HG02610 (cell line): ENCODE results near the gene PALLD.

ENCODE experiments used
- ATAC-seq: cut with Tn5 transposase; IDR thresholded peaks from one replicate; pipeline ENCODE4 v1.9.1; 2021; ENCODE audit warnings: mild to moderate bottlenecking, moderate library complexity; ENCODE audit not compliant: unreplicated experiment

PALLD gene

DNA sequence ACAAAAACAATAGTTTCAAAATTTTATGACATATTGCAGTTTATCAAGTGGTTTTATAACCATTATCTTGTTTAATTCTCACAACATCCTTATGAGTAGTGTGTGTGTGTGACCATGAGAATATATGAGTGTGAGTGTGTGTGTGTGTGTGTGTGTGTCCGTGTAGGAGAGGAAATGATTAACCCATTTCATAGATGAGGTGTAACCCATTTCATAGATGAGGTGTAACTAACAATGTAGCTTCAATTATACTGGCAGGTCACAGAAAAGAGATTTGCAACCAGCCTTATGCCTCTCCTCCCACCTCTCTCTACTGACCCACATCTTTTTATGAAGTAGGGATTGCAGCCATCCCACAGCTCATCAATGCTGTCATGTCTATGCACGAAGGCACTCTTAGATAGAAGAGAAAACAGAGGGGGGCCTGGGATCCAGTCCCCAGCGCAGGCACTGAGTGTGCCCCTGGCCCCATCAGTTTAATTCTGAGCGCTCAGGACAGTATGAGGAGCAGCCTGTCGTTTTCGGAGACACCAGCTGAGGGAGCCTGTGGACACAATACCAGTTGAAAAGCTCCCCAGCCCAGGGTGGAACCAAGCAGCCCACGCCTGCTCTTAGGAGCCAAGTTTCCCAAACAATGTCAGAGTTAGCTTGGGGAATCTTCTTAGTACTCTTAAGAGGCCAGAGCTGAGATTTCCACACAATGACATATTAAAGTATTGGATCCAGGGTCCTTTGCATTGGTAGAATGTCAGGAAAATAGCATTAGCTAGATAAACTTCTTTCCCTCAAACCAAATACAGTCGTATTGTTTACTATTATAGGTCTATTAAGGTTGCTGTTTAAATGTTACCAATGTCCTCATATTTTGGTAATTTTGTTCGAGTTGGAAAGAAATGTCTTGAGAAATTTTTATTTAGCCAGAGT, 88.6 kb downstream of the PALLD start:
- peak; percentile 75 for ATAC-seq

DNA sequence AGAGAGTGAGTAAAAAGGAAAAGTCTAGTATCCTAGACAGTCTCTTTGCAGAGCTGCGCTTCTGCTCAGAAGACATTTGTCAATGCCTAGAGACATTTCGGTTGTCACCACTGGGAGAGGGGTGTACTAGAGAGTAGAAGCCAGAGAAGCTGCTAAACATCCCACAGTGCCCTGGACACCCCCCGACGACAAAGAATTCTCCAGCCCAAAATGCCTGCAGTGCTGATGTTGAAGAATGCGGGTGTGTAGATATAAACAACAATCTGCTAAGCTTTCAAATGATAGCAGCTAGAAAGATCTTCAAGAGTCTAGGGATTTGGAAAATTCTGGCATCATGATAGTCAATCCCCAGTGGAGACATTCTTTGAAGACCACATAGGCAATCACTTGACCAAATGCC, 90.1 kb downstream of the PALLD start:
- ATAC-seq = no peak

DNA sequence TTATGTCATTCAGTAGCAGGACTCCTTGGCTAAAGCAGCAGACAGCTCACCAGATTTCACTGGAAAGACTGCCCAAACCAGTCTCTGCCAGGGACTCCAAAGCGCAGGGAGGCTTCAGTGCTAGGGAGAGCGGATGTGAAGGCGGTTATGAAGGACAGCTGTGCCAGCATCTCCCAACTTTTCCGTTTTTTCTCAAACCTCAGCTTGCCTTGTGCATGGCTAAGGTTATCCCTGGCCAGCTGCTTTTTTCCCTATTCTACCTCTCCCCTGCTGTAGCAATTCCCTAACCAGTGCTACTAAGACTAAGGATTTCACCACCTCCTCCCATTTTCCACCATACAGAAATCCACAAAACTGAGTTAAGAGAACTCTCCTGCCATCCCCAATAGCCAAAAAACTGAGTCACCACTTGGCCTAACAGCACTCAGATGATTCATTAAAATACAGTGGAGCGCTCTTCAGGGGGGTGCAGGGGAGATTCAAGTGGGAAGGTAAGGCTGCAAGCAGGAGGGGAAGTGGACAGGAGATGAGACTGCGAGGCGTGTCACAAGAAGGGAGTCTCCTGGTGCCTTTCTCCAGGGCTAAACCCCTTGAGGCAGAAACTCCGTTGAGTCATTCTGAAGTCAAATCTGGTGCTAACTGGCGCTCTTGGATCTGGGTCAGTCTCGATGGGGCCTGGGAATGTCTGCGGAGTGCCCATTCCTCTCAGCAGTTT, 90.7 kb downstream of the PALLD start:
- no peak for ATAC-seq

DNA sequence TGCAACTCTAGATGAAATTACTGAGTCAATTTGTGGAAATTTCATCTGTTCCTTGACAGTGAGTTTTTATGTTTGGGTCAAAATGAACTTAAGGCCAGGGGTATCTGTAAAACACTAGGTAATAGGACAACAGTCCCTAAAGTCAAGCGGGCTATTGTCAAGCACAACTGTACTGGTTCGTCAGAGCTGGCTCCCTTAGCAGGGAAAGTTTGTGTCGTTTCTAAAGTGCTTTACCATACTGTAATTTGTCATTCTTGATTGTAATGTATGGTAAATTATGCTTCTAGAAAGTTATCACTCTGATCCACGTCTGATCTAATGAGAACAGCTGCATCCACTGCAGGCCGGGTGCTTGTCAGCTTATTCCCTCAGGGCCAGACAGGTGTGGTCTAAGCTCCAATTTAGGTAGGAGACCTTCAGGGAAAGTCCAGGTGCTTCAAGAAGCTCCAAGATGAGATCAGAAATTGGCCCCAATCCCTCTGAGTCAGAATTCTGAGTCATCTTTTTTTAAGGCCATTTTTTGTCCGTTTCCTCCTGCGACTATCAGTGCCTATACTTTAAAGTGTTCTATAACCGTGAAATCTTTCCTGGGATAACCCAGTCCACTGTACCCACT, 92.2 kb downstream of the PALLD start:
- ATAC-seq = no peak

DNA sequence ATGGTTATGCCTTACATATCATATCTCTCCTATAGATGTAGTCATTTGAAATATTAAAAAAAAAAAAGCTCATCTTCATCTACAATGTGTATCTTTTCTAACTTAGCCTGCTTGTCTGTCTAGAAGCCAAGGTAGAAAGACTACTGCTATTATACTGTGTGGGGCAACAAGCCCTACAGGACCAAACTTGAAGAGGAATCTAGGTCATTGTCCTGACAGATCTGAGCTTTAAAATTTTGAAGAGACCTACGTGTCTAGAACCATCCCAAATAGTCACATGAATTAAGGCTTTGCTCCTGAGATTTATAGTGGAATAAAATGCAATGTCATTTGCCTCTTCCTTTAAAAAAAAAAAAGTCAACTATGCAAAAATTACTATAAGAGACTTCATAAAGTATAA, 95.8 kb downstream of the PALLD start:
- no peak for ATAC-seq

DNA sequence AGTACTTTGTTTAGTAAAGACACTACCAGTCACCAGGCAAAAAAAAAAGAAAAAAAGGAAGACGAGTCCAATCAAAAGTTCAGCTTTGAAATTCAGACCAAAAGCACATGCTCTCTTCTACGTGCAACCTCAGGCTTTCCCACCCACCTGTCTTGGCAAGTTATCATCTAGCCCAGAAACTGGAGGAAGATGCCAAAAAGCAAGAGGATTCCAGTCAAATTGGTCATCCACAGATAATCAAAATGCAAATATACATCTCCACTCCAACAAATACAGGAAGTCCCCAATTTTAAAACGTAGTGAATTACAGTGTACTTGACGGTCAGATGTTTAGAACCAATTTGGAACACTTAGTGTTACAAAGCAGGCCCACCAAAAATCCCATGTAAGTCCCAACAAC, 96.5 kb downstream of the PALLD start:
- no peak for ATAC-seq

DNA sequence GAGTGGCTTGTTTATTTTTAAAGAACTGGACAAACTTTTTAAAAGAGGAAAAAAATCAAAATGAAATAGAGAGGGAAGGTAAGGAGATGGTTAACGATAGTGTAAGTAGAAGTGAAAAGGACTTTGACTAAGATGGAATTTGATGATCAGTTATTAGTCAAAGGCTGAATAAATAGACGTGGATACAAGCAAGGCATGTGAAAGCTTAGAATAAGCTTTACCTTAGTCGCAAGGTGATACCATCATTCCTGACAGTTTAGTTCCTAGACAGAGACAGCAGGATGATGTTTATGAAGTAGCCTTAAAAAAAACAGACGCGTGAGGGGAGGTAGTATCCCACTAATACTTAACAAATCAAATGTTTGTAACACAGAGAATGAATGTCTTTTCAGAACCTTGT, 97.3 kb downstream of the PALLD start:
- no peak for ATAC-seq

DNA sequence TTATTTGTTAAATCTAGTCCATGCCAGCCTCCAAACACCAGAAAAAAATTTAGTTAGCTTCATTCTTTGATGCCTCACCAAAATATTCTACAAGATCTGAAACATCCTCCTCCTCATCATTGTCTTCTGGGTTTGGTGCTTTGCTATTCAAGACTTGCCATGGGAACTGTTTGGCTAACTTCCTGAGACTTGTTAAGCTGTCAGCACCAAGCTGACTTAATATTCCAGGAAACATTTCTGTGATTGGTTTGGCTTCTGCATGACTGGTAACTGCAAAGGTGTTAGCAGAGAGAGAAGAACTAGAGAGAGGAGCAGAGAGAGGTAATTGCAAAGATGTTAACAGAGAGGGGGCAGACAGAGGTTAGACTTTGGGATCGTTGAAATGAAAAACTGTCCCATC, 101.3 kb downstream of the PALLD start:
- ATAC-seq = no peak

DNA sequence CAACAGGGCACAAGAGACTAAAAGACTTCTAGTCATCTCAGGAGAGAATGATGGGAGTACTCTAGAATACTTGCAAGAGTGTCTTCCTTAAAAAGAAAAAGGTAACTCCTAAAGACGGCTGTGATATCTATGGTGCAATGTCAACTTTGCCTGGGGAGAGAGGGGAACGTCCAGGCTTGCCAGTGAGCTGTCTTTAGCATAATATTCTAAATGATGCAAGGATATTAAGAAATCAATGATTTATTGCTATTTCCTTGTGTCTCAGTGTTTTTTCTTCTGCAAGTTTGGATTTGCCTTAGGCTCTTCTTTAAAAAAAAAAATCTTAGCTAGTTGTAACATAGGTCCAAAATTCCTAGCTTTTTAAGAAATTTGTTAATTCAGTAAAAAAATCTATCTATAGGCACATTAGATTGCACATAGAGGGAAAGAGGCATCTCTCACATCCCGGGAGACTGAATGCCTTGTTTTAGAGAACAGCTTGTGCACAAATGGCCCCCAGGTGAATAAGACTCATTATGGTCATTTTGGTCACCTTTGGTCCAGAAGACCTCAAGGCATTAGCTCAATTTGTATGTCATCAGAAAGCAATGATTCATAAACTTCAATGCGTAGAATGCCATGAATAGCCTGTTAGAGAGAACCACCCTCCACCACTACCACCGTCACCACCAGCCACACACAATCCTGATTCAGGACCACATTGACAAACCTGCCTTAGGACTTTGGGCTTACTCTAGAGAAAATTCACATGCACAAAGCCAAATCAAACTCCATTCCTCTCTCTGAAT, 104.1 kb downstream of the PALLD start:
- ATAC-seq = no peak

DNA sequence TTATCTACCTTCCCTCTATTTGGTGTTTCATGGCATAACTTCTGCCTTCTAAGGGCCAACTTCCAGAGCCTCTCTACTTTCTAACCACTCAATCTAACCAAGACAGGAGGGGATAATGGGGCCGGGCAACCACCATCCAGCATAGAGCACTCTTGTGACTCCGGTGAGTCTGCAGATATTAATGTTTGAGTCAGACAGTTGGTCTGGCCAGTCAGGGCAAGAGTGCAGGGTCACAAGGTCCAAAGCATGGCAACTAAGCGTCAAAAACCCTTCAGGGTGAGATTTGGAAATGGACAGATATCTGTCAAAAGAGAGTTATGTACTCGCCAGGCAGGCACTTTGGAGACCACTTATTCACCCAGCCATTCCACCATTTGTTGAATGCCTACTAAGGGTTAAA, 105.0 kb downstream of the PALLD start:
- ATAC-seq = no peak

DNA sequence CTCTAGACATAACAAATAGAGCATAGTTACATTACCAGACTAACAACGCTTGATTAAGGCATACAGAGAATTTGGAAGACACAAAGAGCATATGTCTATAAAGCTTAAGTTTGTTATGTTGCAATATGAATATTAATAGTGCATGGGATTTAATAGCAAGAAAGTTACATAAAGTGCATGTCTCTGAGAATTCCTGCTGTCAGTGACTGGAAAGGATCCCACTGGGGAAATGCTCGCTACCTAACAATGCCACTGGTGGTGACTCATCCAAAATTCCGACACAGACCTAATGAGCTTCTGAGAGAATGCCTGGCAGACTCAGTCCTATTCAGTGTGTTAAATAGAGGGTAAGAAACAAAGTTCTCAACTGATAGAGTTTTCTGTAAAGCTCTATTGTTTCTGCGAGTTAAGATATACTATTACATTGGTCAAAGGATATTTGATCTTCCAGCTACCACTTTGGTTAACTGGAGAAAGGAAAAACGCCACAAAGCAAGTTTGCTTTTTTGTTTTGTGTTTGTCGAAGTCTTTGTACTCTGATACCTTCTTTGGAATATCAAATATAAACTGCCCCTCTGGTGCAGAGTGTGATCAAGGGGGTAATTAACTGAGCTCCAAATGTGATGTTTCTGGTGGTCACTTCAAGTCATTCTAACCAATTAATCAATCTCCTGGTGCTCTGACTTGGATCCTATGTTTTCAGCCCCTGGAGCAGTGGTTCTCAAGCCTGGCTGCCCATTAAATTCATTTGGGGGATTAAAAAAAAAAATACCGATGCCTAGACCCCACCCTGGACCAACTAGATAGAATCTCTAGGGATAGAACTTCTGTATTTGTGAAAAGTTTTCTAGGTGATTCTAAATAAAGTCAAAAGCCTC, 107.9 kb downstream of the PALLD start:
- no peak for ATAC-seq

DNA sequence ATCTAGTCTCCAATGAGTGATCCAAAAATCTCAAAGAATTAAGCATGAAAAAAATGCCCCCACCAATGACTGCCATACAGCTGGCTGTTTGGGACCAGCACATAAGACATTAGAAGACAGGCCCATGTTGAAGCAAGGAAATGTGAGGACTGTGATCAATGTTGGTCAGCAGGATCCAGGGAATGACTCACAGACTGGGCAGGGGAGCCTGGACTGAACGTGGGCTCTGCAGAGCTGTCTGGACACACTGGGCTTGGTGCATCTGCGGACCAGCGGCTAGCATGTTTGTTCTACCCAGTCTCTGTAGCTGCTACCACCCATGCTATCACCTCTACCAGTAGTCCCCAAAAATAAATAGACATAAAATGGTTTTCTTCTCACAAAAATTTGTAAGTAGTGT, 108.6 kb downstream of the PALLD start:
- no peak for ATAC-seq

DNA sequence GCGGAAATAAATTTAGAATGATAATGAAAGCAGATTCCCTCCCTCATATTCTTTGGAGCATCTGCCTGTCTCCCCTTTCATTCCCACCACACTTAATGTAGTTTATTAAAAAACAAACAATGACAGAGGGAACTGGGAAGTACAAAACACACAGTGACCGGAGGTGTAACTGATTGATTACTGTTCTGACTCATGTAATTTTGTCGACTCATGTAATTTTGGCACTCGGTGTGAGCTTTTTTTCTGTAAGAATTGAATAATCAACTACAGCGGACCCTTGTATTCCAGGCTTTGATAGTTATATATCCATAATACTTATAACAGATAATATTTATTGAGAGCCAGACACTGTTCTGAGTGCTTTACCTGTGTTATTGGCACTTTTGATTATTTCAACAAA, 110.4 kb downstream of the PALLD start:
- ATAC-seq = no peak

DNA sequence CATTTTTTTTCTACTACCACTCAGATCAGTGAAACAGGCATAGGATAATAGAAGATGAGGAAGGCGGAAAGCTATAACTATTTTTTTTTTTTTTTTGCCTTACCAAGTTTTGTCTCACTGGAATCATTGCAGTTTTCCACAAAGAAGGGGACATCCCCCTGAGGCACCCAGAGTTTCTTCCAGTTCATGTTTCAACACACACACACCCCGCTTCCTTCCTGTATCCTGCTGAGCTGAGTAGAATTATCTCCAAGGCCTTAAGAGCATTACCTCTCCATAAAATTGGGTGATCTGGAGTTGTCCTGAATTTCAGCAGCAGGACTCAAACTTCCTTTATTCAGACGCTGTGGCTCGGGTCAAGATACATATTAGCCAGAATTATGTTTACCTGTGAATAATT, 111.9 kb downstream of the PALLD start:
- ATAC-seq = no peak

DNA sequence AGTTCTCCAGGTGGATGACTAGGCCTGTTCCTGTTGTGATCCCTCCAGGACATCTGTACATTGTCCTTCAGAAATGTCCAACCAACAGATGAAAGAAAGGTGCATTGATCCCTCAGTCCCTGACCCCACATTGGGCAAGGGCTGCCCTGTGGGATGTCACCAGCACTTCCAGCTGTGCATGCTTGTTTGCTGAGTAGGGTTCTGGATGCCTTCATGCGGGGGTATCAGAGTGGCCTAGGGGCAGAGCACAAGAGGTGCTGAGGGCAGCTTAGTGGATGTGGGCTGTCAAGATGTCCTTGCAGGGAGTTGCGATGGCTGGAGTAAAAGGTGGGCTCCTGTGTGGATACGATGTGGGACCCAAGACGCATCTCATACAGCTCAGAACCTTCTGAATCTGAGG, 112.5 kb downstream of the PALLD start:
- no peak for ATAC-seq

DNA sequence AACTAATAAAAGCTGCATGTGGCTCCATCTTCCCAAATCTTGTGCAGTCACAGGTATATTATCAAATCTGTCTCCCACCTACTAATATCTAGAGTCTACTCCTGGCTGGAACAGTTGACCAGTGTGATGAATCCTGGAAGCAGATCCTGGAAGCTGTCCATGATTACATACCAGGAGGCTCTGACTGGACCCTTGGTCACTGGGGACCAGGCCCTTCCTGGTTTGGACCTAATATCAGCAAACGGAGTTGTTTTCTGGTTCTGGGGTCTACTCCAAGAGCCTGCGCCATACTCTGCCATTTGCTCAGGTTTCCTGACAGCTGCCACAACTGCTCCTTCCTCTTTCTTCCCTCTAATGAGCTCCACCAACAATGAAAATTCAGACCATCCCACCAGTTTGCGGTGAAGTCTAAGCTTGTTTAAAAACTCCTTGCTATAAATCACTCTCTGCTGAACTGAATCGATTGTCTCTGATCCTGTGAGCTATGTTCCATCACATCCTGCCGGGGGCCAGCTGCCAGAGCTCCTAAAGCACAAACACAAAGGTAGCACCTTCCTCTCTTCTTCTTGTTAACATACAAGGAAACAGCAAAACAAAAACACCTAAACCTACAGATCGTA, 114.2 kb downstream of the PALLD start:
- ATAC-seq = no peak

DNA sequence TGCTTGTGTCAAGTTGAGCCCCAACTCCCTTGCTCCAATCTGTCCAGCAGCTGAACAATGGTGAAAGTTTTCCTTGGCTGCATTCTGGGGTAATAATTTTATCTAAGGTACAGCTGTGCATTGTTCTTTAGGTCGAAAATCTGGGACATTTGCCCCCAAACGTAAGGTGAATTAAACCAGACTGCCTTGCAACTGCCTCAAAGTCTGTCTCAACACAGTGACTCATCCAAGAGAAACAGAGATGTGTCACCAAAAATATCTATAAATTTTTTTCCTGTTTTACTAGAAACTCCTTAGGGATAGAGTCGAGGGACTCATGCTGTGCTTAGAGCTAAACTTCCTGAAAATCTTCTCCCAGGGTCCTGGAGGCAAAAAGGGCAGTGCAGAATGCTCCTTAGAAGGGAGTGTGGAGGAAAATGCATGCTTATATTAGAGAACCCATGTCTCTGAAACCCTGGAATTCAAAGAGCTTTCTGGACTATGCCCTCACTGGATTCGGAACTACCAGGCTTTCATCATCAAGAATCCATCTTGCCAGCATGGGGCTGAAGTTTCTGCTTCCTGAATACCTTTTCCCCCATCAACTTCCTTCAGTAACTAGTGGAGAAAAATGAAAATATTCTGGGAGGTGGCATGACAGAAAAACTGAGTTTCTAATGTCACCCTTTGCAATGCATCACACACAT, 115.7 kb downstream of the PALLD start:
- ATAC-seq = no peak

DNA sequence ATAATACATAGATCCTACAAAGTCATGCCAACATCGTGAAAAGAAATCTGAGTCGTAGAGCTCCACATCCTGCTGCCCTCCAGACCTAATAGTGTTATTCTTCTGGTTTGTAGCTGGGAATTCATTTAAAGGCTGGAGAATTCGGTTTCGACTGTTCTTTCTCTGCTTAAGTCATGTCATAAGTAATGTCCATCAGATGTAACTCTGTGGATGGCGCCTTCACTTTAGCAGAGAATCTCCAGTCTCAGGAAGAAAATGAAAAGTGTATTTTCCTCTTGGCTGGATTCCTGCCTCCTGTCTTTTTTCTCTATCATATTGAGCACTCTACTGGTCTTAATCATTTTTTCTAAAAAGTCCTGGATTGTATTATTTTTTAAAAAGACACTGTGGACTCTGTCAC, 117.0 kb downstream of the PALLD start:
- ATAC-seq = no peak
